CD4-positive, alpha-beta T cell treated with Interleukin-2 at 100 ng/mL for 4 hours (primary cell): Measurements from ENCODE around the gene TMEM255B.
"Not testable (repeated sequence)": the region's sequence is repeated elsewhere in the genome, so short reads cannot be mapped to it uniquely, and the experiment has no call there.

Experiments used
- DNase-seq: peaks from one replicate; pipeline ENCODE4 v3.0.0-alpha.2; 2020; ENCODE audit warnings: low spot score

Gene TMEM255B

DNA sequence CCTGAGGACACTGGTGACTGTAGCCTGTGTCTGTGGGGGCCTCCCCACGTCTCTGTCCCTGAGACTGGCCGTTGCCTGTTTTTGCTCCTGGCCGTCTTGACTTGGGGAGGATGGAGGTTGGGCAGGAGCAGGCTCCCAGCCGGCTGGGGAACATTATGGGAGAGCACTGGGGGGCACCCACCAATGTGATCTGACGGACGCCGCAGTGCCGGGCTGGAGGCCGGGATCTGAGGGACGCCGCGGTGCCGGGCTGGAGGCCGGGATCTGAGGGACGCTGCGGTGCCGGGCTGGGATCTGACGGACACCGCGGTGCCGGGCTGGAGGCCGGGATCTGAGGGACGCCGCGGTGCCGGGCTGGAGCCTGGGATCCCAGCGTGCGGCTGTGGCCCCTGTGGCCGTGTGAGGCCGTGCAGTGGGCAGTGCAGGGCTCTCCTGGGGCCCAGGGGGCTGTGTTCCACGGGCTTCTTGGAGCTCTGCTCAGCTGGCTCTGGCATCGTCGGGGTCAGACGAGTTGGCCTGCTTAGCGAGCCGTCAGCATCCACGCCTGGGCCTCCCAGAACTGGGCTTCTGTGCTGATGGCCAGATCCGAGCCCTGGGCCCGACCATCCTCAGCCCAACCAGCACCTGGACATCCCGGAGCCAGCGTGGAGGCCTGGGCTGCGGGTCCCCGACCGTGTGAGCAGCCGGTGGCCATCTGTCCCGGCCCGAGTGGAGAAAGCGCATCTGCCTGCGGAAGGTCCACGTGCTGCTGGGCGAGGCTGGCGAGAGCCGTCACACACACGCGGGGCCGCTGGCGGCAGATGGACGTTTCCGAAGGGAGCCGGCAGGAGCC is 59.0 kb downstream of the TMEM255B start:
- no peak for DNase-seq

DNA sequence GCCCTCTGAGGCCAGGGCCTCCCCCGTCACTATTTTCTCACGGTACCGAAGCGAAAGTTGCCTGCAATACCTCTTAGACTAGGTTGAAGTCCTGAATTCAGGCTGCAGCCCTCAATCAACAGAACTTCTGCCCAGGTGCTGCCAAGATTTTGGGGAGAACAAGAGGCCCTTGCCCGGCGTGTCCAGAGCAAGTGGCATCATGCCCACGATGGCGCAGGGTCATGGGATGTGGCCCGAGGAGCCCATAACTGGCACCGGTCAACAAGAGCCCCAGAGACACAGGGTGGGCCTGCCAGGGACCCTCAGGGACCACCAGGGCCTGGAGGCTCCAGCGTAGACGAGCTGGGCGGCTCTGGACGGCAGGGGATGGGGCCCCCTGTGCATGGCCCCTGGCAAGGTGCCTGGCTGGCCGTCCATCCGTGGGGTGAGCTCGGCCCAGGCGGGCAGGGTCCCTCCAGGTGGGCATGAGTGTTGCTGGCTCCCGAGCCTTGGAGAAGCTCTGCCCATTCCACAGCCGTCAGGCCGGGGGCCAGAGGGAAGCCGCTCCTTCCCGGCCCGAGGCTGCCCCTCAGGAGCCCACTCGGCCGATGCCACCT is 59.8 kb downstream of the TMEM255B start:
- DNase-seq: no peak

GRCh38 chr13:113819341-113819730 is 60.3 kb downstream of the TMEM255B start:
- DNase-seq: no peak

- no peak for DNase-seq
These were observed 61.0 kb downstream of the TMEM255B start for GRCh38 chr13:113819731-113820715.

GRCh38 chr13:113820813-113821651 is 62.0 kb downstream of the TMEM255B start:
- no peak for DNase-seq

- no peak for DNase-seq
These were observed 62.8 kb downstream of the TMEM255B start for GRCh38 chr13:113821847-113822246.

GRCh38 chr13:113822266-113822665 is 63.2 kb downstream of the TMEM255B start:
- DNase-seq: no peak

- DNase-seq: no peak
These were observed 64.1 kb downstream of the TMEM255B start for GRCh38 chr13:113822956-113823744.

DNA sequence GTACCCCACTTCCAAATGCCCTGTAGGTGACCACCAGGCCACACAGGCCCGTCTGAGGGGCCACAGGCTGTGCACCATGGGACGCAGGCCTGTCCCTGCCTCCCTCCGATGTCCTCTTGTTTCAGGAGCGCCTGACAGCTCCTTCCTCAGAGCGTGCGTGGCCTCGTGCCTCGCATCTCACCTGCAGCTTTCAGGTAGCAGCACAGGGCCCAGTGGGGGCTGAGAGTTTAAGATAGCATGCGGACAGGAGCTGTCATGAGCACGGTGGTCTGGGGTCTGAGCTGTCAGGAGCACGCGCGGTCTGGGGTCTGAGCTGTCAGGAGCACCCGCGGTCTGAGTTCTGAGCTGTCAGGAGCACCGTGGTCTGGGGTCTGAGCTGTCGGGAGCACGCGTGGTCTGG is 64.7 kb downstream of the TMEM255B start:
- DNase-seq: no peak

- DNase-seq: no peak
These were observed 66.8 kb downstream of the TMEM255B start for GRCh38 chr13:113825841-113826240.

DNA sequence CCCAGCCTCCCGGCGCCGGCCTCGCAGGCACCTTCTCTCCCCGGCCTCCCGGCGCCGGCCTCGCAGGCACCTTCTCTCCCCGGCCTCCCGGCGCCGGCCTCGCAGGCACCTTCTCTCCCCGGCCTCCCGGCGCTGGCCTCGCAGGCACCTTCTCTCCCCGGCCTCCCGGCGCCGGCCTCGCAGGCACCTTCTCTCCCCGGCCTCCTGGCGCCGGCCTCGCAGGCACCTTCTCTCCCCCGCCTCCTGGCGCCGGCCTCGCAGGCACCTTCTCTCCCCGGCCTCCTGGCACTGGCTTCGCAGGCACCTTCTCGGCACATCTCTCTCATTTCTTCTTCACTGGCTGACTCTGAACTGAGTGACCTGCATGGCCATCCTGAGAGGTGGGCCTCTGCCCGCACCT is 67.4 kb downstream of the TMEM255B start:
- not testable (repeated sequence) for DNase-seq

DNA sequence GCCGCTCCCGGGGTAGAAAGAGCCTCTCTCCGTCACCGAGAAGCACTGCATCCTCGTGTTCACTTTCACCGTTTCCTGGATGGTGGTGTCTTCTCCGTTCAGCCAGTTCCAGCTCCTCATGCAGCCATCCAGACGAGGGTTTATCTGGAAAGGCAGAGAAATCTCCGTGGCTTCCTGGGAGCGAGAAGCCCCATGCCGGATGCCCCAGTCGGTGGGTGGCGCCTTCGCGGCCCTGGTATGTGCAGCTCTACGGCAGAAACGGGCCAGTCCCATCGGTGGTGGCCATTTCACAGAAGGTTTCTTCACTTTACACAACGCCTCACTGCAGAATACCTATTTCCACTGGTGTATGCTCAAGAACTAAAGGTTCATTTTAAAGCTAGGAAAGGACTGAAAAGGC is 68.0 kb downstream of the TMEM255B start:
- no peak for DNase-seq

DNA sequence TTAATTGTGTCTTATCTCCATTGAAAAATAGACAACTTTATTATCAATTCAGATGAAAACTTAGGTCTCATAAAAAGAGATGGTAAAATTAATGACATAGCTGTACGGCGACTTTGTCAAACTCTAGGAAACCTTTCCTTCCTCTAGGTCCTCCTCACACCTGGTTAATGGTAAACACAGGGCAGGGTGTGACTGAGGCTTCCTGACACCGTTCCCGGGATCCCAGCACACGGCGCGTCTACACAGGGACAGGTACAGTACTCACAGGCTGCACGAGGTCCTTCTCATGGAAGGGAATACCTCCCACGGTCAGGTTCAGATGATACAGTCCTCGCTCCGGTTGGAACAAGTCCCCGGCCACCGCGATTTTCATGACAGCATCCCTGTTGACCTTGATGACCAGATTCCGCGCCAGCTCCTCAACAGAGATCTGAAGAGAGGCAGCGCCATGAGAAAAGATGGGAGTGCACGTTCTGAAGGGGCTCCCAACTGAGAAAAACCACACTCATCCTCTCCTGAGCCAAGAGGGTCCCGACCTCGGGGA is 69.3 kb downstream of the TMEM255B start:
- DNase-seq: no peak

DNA sequence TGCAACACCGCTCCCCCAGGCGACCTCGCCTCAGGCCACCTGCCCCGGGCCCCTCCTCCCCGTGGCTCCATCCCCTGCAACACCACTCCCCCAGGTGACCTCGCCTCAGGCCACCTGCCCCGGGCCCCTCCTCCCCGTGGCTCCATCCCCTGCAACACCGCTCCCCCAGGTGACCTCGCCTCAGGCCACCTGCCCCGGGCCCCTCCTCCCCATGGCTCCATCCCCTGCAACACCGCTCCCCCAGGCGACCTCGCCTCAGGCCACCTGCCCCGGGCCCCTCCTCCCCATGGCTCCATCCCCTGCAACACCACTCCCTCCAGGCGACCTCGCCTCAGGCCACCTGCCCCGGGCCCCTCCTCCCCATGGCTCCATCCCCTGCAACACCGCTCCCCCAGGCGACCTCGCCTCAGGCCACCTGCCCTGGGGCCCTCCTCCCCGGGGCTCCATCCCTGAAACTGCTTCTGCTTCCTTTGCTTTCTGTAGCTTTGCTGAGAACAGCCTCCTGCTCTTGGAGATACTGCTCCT is 71.5 kb downstream of the TMEM255B start:
- not testable (repeated sequence) for DNase-seq

GRCh38 chr13:113831061-113831460 is 72.0 kb downstream of the TMEM255B start:
- DNase-seq: no peak

DNA sequence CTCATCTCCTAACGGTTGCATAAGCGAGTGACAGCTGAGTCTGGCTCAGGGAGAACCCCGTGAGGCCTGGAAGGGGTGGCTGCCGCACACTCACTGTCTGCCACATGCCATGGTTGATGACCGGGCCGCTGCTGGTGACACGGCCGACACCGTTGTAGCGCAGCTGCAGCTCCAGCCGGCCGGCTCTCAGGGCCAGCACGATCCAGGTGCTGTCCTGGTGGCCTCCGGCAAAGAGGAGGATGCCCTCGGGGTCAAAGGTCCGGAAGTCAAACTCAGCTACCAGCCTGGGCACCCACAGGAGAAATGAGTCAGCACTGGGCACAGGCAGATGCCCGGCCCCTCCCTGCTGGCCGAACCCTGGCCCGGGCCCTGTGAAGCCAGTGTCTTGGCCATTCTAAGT is 73.2 kb downstream of the TMEM255B start:
- DNase-seq: no peak

GRCh38 chr13:113832631-113833030 is 73.6 kb downstream of the TMEM255B start:
- no peak for DNase-seq

DNA sequence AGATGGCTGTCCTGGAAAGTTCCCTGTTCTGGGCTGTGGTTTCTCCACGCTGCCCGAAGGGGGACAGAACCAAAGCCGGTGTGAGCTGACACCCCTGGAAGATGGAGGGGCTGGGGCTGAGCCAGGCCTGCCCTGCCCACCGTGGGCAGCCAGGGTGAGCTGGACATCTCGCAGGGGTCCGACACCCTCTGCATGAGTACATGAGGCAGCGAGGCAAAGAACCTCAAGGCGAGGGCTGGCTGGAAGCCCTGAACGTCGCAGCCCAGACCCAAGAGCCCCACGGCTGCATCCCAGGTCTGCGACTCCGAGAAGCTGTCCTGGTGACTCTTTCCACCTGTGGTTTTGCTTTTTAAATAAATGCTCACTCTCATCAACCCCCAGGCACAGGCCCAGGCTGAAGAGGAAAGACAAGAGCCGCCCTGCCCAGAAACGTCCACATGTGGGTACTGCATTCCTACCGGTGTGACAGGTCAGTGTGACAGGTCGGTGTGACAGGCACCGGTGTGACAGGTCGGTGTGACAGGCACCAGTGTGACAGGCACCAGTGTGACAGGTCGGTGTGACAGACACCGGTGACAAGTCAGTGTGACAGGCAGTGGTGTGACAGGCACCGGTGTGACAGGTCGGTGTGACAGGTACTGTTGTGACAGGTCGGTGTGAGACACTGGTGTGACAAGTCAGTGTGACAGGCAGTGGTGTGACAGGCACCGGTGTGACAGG is 74.2 kb downstream of the TMEM255B start:
- no peak for DNase-seq

DNA sequence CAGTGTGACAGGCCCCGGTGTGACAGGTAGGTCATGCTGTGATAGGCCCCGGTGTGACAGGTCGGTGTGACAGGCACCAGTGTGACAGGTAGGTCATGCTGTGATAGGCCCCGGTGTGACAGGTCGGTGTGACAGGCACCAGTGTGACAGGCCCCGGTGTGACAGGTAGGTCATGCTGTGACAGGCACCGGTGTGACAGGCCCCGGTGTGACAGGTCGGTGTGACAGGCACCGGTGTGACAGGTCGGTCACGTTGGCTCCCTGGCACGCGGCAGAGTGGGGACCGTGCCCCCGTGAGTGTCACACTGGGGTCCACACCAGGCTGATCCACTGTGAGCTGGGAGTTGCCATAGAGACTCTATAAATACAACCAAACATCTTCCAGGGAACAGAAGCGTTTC is 75.0 kb downstream of the TMEM255B start:
- not testable (repeated sequence) for DNase-seq
